CD14-positive monocyte (primary cell): ENCODE results near the gene P3H2. TPM values are rescaled to one million over a fixed set of nuclear protein-coding genes. Genes with fewer than 3 reads are reported as not detected.

Source experiments
- DNase-seq, 3 donors: peaks; one replicate each; pipeline ENCODE4 v3.0.0-alpha.2; 2011 to 2022
- H2AFZ ChIP-seq: 2 replicates; pipeline ENCODE4 v1.6.0; 2012; ENCODE audit warnings: mild to moderate bottlenecking, low read depth, low read length, inconsistent platforms; ENCODE audit not compliant: insufficient read depth, poor library complexity, severe bottlenecking
- H3K27ac ChIP-seq, 2 donors: 1 replicate in 1 of 2; 2 replicates in 1 of 2; pipeline ENCODE4 v1.5.1; 2012 to 2013; ENCODE audit warnings: low read length in 2 of 2, control low read depth in 1 of 2, inconsistent platforms in 1 of 2, low read depth in 1 of 2, mild to moderate bottlenecking in 1 of 2
- H3K27me3 ChIP-seq, 2 donors: one replicate each; pipeline versions ENCODE4 v1.6.0 to v1.6.1; 2011 to 2013; ENCODE audit warnings: low read length in 2 of 2; ENCODE audit not compliant: control insufficient read depth in 2 of 2, insufficient read depth in 2 of 2
- H3K36me3 ChIP-seq, 2 donors: replicated peaks in 1 of 2; 1 replicate in 1 of 2; 2 replicates in 1 of 2; pipeline versions ENCODE4 v1.5.1 to v1.6.1; 2012 to 2013; ENCODE audit warnings: low read length in 2 of 2, control low read depth in 1 of 2, inconsistent platforms in 1 of 2, mild to moderate bottlenecking in 1 of 2; ENCODE audit not compliant: insufficient read depth in 2 of 2, control insufficient read depth in 1 of 2
- H3K4me1 ChIP-seq, 2 donors: 1 replicate in 1 of 2; 2 replicates in 1 of 2; pipeline versions ENCODE4 v1.5.1 to v1.6.1; 2012 to 2013; ENCODE audit warnings: low read length in 2 of 2, control low read depth in 1 of 2, inconsistent platforms in 1 of 2, mild to moderate bottlenecking in 1 of 2, moderate library complexity in 1 of 2; ENCODE audit not compliant: insufficient read depth in 2 of 2, control insufficient read depth in 1 of 2
- H3K4me2 ChIP-seq: replicated peaks from 2 replicates; pipeline ENCODE3; 2012; ENCODE audit warnings: low read length, moderate library complexity, mild to moderate bottlenecking; ENCODE audit not compliant: poor library complexity, severe bottlenecking; ENCODE audit errors: extremely low read depth
- H3K4me3 ChIP-seq, 3 experiments: fragments of 200-600 bp in 1 of 3; sonication (generic) in 1 of 3; replicated peaks in 1 of 3; 1 replicate in 2 of 3; 2 replicates in 1 of 3; pipeline ENCODE4 v1.5.1; 2011 to 2013; ENCODE audit warnings: low read length in 3 of 3, mild to moderate bottlenecking in 3 of 3, control low read depth in 2 of 3, low read depth in 2 of 3, inconsistent platforms in 1 of 3, moderate library complexity in 1 of 3
- H3K79me2 ChIP-seq: 2 replicates; pipeline ENCODE4 v1.6.0; 2012; ENCODE audit warnings: mild to moderate bottlenecking, control low read depth, inconsistent platforms, low read length, moderate library complexity; ENCODE audit not compliant: insufficient read depth
- H3K9ac ChIP-seq: 2 replicates; pipeline ENCODE4 v1.6.0; 2017; ENCODE audit warnings: low read length, mild to moderate bottlenecking; ENCODE audit not compliant: insufficient read depth, poor library complexity, severe bottlenecking
- H3K9me3 ChIP-seq, 2 donors: replicated peaks in 1 of 2; 1 replicate in 1 of 2; 2 replicates in 1 of 2; pipeline versions ENCODE4 v1.5.1 to v1.6.1; 2012 to 2013; ENCODE audit warnings: low read length in 2 of 2, control low read depth in 1 of 2; ENCODE audit not compliant: control insufficient read depth in 1 of 2, insufficient read depth in 1 of 2
- H4K20me1 ChIP-seq: 2 replicates; pipeline ENCODE4 v1.6.0; 2012; ENCODE audit warnings: mild to moderate bottlenecking, low read length, control low read depth, moderate library complexity; ENCODE audit not compliant: insufficient read depth
- H3K27ac Mint-ChIP-seq, 7 donors: one replicate each; pipeline ENCODE4 v1.8.0; 2020; ENCODE audit warnings: mild to moderate bottlenecking in 7 of 7, mixed read lengths in 7 of 7, moderate library complexity in 6 of 7, inconsistent platforms in 2 of 7
- H3K27me3 Mint-ChIP-seq, 3 donors: one replicate each; pipeline ENCODE4 v1.8.0; 2021 to 2022; ENCODE audit warnings: low read depth in 3 of 3, mild to moderate bottlenecking in 3 of 3, mixed read lengths in 3 of 3, moderate library complexity in 3 of 3, inconsistent platforms in 1 of 3
- H3K36me3 Mint-ChIP-seq, 2 donors: one replicate each; pipeline ENCODE4 v1.8.0; 2020; ENCODE audit warnings: mixed read lengths in 2 of 2, inconsistent platforms in 1 of 2, mild to moderate bottlenecking in 1 of 2
- H3K4me1 Mint-ChIP-seq: one replicate; pipeline ENCODE4 v1.8.0; 2020; ENCODE audit warnings: mild to moderate bottlenecking, mixed read lengths
- H3K4me3 Mint-ChIP-seq, 2 donors: one replicate each; pipeline ENCODE4 v1.8.0; 2020; ENCODE audit warnings: mild to moderate bottlenecking in 2 of 2, mixed read lengths in 2 of 2, moderate library complexity in 1 of 2
- H3K9me3 Mint-ChIP-seq, 7 donors: one replicate each; pipeline ENCODE4 v1.8.0; 2020 to 2022; ENCODE audit warnings: mixed read lengths in 7 of 7, mild to moderate bottlenecking in 6 of 7, moderate library complexity in 6 of 7, inconsistent platforms in 2 of 7
- CTCF ChIP-seq: fragments of 200-600 bp; IDR thresholded peaks from one replicate; pipeline ENCODE4 v1.8.0; 2022; ENCODE audit warnings: antibody characterized with exemption, mild to moderate bottlenecking
- WGBS: methylation state at CpG from one replicate; pipeline ENCODE4 v1.1.5; 2013; ENCODE audit warnings: missing lambda C conversion rate; ENCODE audit not compliant: insufficient coverage; 5-methylcytosine and 5-hydroxymethylcytosine counted together
- intact Hi-C, 2 donors: fragments of 100-400 bp; cut with micrococcal nuclease; formaldehyde crosslinking; loops; one replicate each; pipeline versions ENCODE4 v1.15.0 to v1.15.1; 2023
- polyA plus RNA-seq, 3 donors: library from polyadenylated mRNA; depleted of rRNA in 1 of 3; unstranded in 2 of 3; stranded (reverse) in 1 of 3; fragments of 300-500 nt in 2 of 3; fragments of >200 nt in 1 of 3; fragmentation: Illumina TruSeq in 2 of 3; gene quantifications; 1 replicate in 2 of 3; 2 replicates in 1 of 3; pipeline ENCODE4 v1.2.3, GENCODE V29; 2012 to 2021

The P3H2 gene
- polyA plus RNA-seq, 3 donors = 0.25 to 0.31 (median 0.27) TPM

GRCh38 chr3:190121383-190121782, 686 bp upstream of the P3H2 start:
- peaks cover 38 to 56% (median 44%) of the 10 kb centered on the region in 3 donors for H3K27me3 Mint-ChIP-seq
- TF ChIP-seq CTCF = no peak
- peaks cover 15% of the 10 kb centered on the region for H3K4me1 Mint-ChIP-seq
- no peak for DNase-seq
- peaks cover 20 to 43% of the 10 kb centered on the region in 2 donors for H3K27me3 ChIP-seq
- H3K79me2 ChIP-seq = no peaks in the 10 kb centered on the region
- no peak overlapping the region for H2AFZ ChIP-seq
- H4K20me1 ChIP-seq = no peaks in the 10 kb centered on the region
- peaks cover 0 to 3% of the 10 kb centered on the region in 2 donors for H3K36me3 Mint-ChIP-seq
- no peak overlapping the region for H3K27ac Mint-ChIP-seq
- WGBS = 94% methylated on average over 8 of the region's 12 CpGs
- intact Hi-C loops = no loop called here
- H3K27ac ChIP-seq = no peak overlapping the region
- H3K4me1 ChIP-seq = peaks cover 20 to 21% of the 10 kb centered on the region in 2 donors
- no peak overlapping the region for H3K4me3 ChIP-seq
- peaks cover 0 to 5% (median 2%) of the 10 kb centered on the region in 7 donors for H3K9me3 Mint-ChIP-seq
- H3K9me3 ChIP-seq = no peaks in the 10 kb centered on the region
- H3K4me2 ChIP-seq = no peak overlapping the region
- no peak overlapping the region for H3K9ac ChIP-seq
- peak overlapping the region in 1 of 2 donors; percentile 82 for H3K4me3 Mint-ChIP-seq
- H3K36me3 ChIP-seq = no peaks in the 10 kb centered on the region

GRCh38 chr3:190121061-190121377, 322 bp upstream of the P3H2 start:
- Histone ChIP-seq H4K20me1 (no peaks in the 10 kb centered on the region), H3K4me2 (peak overlapping the region; percentile 96), H3K4me1 (peaks cover 20 to 21% of the 10 kb centered on the region in 2 donors), H3K27ac (no peak overlapping the region), H3K79me2 (no peaks in the 10 kb centered on the region), H3K9me3 (no peaks in the 10 kb centered on the region), H3K27me3 (peaks cover 20 to 43% of the 10 kb centered on the region in 2 donors), H3K9ac (peak overlapping the region; percentile 58), H2AFZ (peak overlapping the region; percentile 92), H3K4me3 (peak overlapping the region; percentile 27 to 79 (median 69)), H3K36me3 (no peaks in the 10 kb centered on the region)
- Mint-ChIP-seq H3K27me3 (peaks cover 38 to 56% (median 44%) of the 10 kb centered on the region in 3 donors), H3K27ac (no peak overlapping the region), H3K4me3 (peak overlapping the region; percentile 73 to 82), H3K4me1 (peaks cover 15% of the 10 kb centered on the region), H3K36me3 (peaks cover 0 to 3% of the 10 kb centered on the region in 2 donors), H3K9me3 (peaks cover 0 to 5% (median 2%) of the 10 kb centered on the region in 7 donors)
- WGBS = 14% methylated on average over 3 of the region's 13 CpGs
- DNase-seq = no peak
- no peak for TF ChIP-seq CTCF
- intact Hi-C loops = no loop called here
